CD4-positive, CD25-positive, alpha-beta regulatory T cell (primary cell): ENCODE data around the gene TTLL1. TPM values are rescaled to one million over a fixed set of nuclear protein-coding genes. Genes with fewer than 3 reads are reported as not detected.

Source experiments
- ATAC-seq, 2 donors: fragments of 150-1000 bp; cut with Tn5 transposase; one replicate each; pipeline ENCODE4 v1.10.0; 2021; ENCODE audit warnings: low read depth in 2 of 2, moderate number of reproducible peaks in 2 of 2, moderate library complexity in 1 of 2
- DNase-seq, 3 donors: peaks; one replicate each; pipeline versions ENCODE4 v3.0.0 to v3.0.0-alpha.2; 2012 to 2022; ENCODE audit warnings: mixed read lengths in 1 of 3
- H3K27ac ChIP-seq: one replicate; pipeline ENCODE4 v1.7.0; 2013; ENCODE audit warnings: mild to moderate bottlenecking, low read length; ENCODE audit not compliant: insufficient read depth, poor library complexity, severe bottlenecking
- H3K27me3 ChIP-seq: one replicate; pipeline ENCODE4 v1.7.0; 2013; ENCODE audit warnings: low read length; ENCODE audit not compliant: control insufficient read depth, insufficient read depth
- H3K36me3 ChIP-seq: one replicate; pipeline ENCODE4 v1.7.0; 2013; ENCODE audit warnings: mild to moderate bottlenecking, low read length, moderate library complexity; ENCODE audit not compliant: control insufficient read depth, insufficient read depth
- H3K4me1 ChIP-seq: 2 replicates; pipeline ENCODE4 v1.7.0; 2013; ENCODE audit warnings: mild to moderate bottlenecking, low read length; ENCODE audit not compliant: insufficient read depth, control insufficient read depth, poor library complexity, severe bottlenecking
- H3K4me3 ChIP-seq: one replicate; pipeline ENCODE4 v1.7.0; 2013; ENCODE audit warnings: low read depth, mild to moderate bottlenecking, low read length, moderate library complexity
- H3K9me3 ChIP-seq, 2 experiments: 1 replicate in 1 of 2; 2 replicates in 1 of 2; pipeline ENCODE4 v1.7.0; 2013; ENCODE audit warnings: low read length in 2 of 2, mild to moderate bottlenecking in 1 of 2, moderate library complexity in 1 of 2; ENCODE audit not compliant: control insufficient read depth in 2 of 2
- H3K27ac Mint-ChIP-seq, 3 donors: one replicate each; pipeline ENCODE4 v1.8.0; 2020 to 2022; ENCODE audit warnings: mild to moderate bottlenecking in 3 of 3, mixed read lengths in 3 of 3, moderate library complexity in 2 of 3
- H3K27me3 Mint-ChIP-seq: one replicate; pipeline ENCODE4 v1.8.0; 2022; ENCODE audit warnings: mild to moderate bottlenecking, mixed read lengths
- H3K36me3 Mint-ChIP-seq: one replicate; pipeline ENCODE4 v1.8.0; 2020; ENCODE audit warnings: mixed read lengths
- H3K4me1 Mint-ChIP-seq, 4 donors: one replicate each; pipeline ENCODE4 v1.8.0; 2020 to 2022; ENCODE audit warnings: mixed read lengths in 4 of 4, mild to moderate bottlenecking in 1 of 4
- H3K4me3 Mint-ChIP-seq, 4 donors: one replicate each; pipeline ENCODE4 v1.8.0; 2020 to 2022; ENCODE audit warnings: mild to moderate bottlenecking in 4 of 4, mixed read lengths in 4 of 4, moderate library complexity in 3 of 4
- H3K9me3 Mint-ChIP-seq, 7 donors: one replicate each; pipeline ENCODE4 v1.8.0; 2020 to 2022; ENCODE audit warnings: mixed read lengths in 7 of 7, mild to moderate bottlenecking in 3 of 7, moderate library complexity in 2 of 7
- polyA plus RNA-seq, 4 donors: library from polyadenylated mRNA; unstranded; fragments of 300-500 nt; fragmentation: Illumina TruSeq; gene quantifications; one replicate each; pipeline ENCODE4 v1.2.3, GENCODE V29; 2021
- total RNA-seq: library from RNA; stranded (reverse); gene quantifications from one replicate; pipeline ENCODE4 v1.2.3, GENCODE V29; 2022

TTLL1 gene
- total and polyA plus RNA-seq, 5 donors from 2014 or later = 4.2 to 8.1 (median 7.9) TPM

DNA sequence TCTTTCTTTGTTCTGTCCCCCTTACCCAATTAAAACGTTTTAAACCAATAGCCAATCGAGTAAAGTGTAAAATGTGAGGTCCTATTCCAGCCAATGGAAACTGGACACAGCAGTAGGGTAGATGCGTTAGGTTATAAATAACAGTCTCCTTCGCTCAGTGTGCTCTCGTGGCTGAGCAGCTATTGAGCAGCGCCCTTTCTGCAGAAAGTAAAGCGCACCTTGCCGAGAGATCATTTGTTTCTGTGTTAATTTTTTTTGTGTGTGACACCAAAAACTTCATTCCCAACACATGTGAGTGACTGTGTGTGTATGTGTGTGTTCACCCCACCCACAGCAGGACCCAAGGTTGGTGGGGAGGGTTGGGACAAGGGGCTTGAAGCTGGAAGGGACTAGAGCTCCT lies 7.2 kb upstream of the TTLL1 start:
- H3K9me3 Mint-ChIP-seq = peaks cover 0 to 4% (median 3%) of the 10 kb centered on the region in 7 donors
- H3K36me3 Mint-ChIP-seq = no peaks in the 10 kb centered on the region
- H3K27ac Mint-ChIP-seq = no peak overlapping the region
- no peak overlapping the region for H3K4me3 Mint-ChIP-seq
- H3K4me1 Mint-ChIP-seq = no peaks in the 10 kb centered on the region
- H3K27ac ChIP-seq = no peak overlapping the region
- H3K9me3 ChIP-seq = peaks cover 0 to 8% of the 10 kb centered on the region in 2 experiments
- no peaks in the 10 kb centered on the region for H3K27me3 ChIP-seq
- no peak overlapping the region for H3K4me3 ChIP-seq
- no peak for DNase-seq
- no peaks in the 10 kb centered on the region for H3K27me3 Mint-ChIP-seq
- no peaks in the 10 kb centered on the region for H3K36me3 ChIP-seq
- H3K4me1 ChIP-seq = no peaks in the 10 kb centered on the region
- no peak for ATAC-seq

DNA sequence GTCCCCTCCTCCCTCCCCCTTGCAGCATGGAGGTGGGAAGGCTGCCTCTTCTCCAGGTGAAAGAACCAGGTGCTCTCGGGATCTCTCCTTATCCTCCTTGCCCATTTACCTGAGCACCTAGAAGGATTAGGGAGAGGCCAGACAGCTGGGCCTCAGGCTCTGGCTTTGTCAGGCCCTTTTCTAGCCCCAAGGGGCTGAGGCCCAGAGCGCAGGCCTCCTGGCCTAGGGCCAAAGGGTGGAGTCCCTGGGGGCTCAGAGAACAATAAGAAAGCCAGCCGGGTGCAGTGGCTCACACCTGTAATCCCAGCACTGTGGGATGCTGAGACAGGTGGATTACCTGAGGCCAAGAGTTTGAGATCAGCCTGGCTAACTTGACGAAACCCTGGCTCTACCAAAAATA lies 5.4 kb upstream of the TTLL1 start:
- Histone ChIP-seq H3K27ac (no peak overlapping the region), H3K27me3 (no peaks in the 10 kb centered on the region), H3K4me3 (no peak overlapping the region), H3K4me1 (peaks cover under 1% of the 10 kb centered on the region), H3K36me3 (no peaks in the 10 kb centered on the region), H3K9me3 (peaks cover 0 to 8% of the 10 kb centered on the region in 2 experiments)
- peak overlapping the region in 1 of 4 donors; percentile 32 for H3K4me3 Mint-ChIP-seq
- H3K4me1 Mint-ChIP-seq = peaks cover 0 to 6% (median 2%) of the 10 kb centered on the region in 4 donors
- peaks cover 0 to 4% (median 3%) of the 10 kb centered on the region in 7 donors for H3K9me3 Mint-ChIP-seq
- H3K27ac Mint-ChIP-seq = no peak overlapping the region
- H3K27me3 Mint-ChIP-seq = no peaks in the 10 kb centered on the region
- no peaks in the 10 kb centered on the region for H3K36me3 Mint-ChIP-seq
- DNase-seq = no peak
- ATAC-seq = no peak

DNA sequence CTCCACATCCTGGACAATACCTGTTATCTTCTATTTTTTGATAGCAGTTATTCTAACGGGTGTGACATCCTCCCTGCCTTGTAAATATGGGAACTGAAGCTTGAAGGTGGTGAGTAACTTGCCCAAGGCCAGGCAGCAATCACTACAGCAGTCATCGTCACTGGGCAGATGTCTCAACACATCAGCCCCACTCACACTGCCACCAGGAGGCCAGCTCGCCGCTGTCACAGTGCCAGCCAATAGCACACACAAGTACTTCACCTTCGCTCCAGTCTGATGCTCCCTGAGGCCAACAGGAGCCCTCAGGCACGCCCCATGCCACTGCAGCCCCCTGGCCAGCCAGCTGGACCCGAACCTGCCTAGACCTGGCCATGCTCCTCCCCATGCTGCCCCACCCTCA lies 4.9 kb upstream of the TTLL1 start:
- peaks cover 0 to 4% (median 3%) of the 10 kb centered on the region in 7 donors for H3K9me3 Mint-ChIP-seq
- no peak for DNase-seq
- H3K4me3 Mint-ChIP-seq = peak overlapping the region in 1 of 4 donors; percentile 7
- H3K36me3 Mint-ChIP-seq = no peaks in the 10 kb centered on the region
- Histone ChIP-seq H3K27me3 (no peaks in the 10 kb centered on the region), H3K4me1 (peaks cover 4% of the 10 kb centered on the region), H3K4me3 (no peak overlapping the region), H3K27ac (no peak overlapping the region), H3K36me3 (no peaks in the 10 kb centered on the region), H3K9me3 (peaks cover 0 to 8% of the 10 kb centered on the region in 2 experiments)
- H3K4me1 Mint-ChIP-seq = peaks cover 0 to 7% (median 3%) of the 10 kb centered on the region in 4 donors
- no peaks in the 10 kb centered on the region for H3K27me3 Mint-ChIP-seq
- ATAC-seq = no peak
- no peak overlapping the region for H3K27ac Mint-ChIP-seq

DNA sequence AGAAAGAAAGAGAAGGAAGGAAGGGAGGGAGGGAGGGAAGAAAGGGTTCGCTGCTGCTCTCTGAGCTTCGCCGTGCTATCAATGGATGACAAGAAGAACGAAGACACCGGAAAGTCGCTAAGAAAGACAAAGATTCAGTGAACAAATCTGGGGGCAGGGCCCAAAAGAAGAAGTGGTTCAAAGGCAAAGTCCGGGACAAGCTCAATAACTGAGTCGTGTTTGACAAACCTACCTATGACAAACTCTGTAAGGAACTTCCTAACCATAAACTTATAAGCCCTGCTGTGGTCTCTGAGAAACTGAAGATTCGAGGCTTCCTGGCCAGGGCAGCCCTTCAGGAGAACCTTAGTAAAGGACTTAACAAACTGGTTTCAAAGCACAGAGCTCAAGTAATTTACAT lies 2.9 kb upstream of the TTLL1 start:
- peaks cover 0 to 13% (median 9%) of the 10 kb centered on the region in 4 donors for H3K4me1 Mint-ChIP-seq
- no peak for ATAC-seq
- no peak overlapping the region for H3K27ac ChIP-seq

DNA sequence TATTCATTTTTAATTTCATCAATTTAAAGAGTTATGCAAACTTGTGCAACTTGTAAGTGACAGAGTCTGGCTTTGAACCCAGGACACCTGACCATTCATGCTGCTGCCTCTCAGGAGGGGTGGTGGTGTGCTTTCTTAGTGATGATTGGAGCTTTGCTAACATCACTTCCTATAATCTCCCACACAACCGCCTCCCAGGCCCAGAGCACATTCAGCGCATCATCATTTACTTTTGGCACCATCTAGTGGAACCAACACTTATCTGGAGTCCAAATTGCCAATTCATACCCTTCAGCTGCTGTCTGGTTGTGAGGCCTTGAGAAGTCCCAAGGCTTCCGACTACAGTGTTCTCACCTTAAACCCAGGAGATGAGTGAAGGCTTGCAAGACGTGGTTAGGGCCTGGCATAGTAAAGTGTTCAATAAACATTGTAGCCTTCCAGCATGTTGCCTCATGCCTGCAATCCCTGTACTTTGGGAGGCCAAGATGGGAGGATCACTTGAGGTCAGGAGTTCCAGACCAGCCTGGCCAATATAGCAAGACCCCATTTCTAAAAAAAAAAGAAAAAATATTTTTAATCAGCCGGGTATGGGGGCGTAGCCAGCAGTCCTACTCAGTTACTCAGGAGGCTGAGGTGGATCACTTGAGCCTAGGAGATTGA lies 1.1 kb upstream of the TTLL1 start:
- no peak overlapping the region for H3K27ac ChIP-seq
- no peaks in the 10 kb centered on the region for H3K36me3 ChIP-seq
- H3K27ac Mint-ChIP-seq = peak overlapping the region in 1 of 3 donors; percentile 20
- no peaks in the 10 kb centered on the region for H3K9me3 Mint-ChIP-seq
- H3K9me3 ChIP-seq = no peaks in the 10 kb centered on the region
- no peaks in the 10 kb centered on the region for H3K27me3 ChIP-seq
- peak overlapping the region; percentile 22 to 91 (median 76) for H3K4me3 Mint-ChIP-seq
- ATAC-seq (no peak), DNase-seq (peak in 2 of 3 donors; percentile 46 to 77)
- H3K4me1 Mint-ChIP-seq = peaks cover 0 to 20% (median 11%) of the 10 kb centered on the region in 4 donors
- no peak overlapping the region for H3K4me3 ChIP-seq
- H3K27me3 Mint-ChIP-seq = no peaks in the 10 kb centered on the region
- H3K36me3 Mint-ChIP-seq = peaks cover 3% of the 10 kb centered on the region
- peaks cover 15% of the 10 kb centered on the region for H3K4me1 ChIP-seq

More for the DNA sequence above, 2.9 kb upstream of the TTLL1 start:
- H3K9me3 Mint-ChIP-seq = peaks cover 0 to 4% (median 3%) of the 10 kb centered on the region in 7 donors
- H3K27me3 Mint-ChIP-seq = no peaks in the 10 kb centered on the region
- no peaks in the 10 kb centered on the region for H3K36me3 Mint-ChIP-seq
- Histone ChIP-seq H3K27me3 (no peaks in the 10 kb centered on the region), H3K4me1 (peaks cover 11% of the 10 kb centered on the region), H3K36me3 (no peaks in the 10 kb centered on the region), H3K4me3 (no peak overlapping the region), H3K9me3 (peaks cover 0 to 8% of the 10 kb centered on the region in 2 experiments)
- DNase-seq = no peak
- H3K27ac Mint-ChIP-seq = no peak overlapping the region
- peak overlapping the region in 1 of 4 donors; percentile 22 for H3K4me3 Mint-ChIP-seq

DNA sequence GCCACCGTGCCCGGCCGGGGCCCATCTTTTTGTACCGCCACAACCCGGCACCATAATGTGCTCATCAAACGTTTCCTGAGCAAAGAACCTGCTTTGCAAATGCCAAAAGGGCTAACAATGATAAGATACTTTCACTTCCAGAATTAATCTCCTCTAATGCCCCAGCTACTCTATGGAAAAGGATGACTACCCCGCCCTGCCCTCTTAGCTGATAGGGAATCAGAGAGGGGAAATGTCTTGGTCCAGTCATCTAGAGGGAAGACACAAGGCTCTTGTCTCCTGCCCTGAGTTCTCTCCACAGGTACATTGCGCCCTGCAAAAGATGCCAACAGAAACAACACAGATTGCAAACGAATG lies 586 bp downstream of the TTLL1 start:
- Mint-ChIP-seq H3K36me3 (peaks cover 5% of the 10 kb centered on the region), H3K27me3 (no peaks in the 10 kb centered on the region), H3K9me3 (no peaks in the 10 kb centered on the region), H3K4me1 (peaks cover 0 to 20% (median 11%) of the 10 kb centered on the region in 4 donors), H3K27ac (peak overlapping the region in 2 of 3 donors; percentile 43 to 87), H3K4me3 (peak overlapping the region; percentile 91 to 95 (median 92))
- DNase-seq (no peak), ATAC-seq (no peak)
- H3K9me3 ChIP-seq = no peaks in the 10 kb centered on the region
- H3K27me3 ChIP-seq = no peaks in the 10 kb centered on the region
- no peaks in the 10 kb centered on the region for H3K36me3 ChIP-seq
- H3K4me3 ChIP-seq = peak overlapping the region; percentile 93
- peaks cover 15% of the 10 kb centered on the region for H3K4me1 ChIP-seq
- peak overlapping the region; percentile 56 for H3K27ac ChIP-seq

DNA sequence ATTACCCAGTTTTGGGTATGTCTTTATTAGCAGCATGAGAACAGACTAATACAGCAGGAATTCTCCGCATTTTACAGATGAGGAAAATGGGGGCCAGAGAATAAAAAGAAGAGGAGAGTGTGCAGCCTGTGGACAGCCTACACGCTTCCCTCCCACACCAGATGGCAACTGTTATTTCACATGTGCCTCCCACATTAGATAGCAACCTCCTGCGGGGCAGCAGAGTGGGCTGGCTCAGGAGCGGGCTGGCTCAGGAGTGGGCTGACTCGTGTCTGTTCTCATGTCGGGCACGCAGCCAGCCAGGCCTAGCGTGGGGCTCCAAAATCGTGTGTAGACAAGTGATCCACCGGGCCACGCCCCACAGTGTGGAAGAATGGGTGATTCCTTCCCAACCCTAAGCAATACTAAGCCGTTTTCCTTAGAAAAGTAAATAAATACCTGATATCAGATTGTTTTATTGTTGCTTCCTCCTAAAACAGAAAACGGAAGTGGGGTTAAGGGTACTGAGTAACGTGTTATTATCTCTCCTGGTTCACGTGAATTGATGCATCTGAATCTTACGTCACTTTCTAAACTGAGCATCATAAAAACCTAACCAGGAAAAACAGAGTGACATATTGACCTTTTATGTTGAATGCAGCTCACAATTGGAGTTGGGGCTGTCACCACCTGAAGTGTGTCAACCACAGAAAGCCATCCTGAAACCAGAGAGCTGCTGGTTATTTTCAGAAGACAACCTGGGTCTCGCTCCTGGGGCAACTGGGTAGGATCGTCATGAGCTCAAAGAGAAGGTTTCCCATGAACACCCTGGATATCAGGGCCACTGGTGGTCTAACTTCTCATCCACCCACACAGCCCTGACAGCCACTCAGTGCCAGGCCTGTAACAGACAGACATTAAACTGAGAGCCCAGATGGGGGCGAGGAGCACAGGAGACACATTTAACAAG lies 3.3 kb downstream of the TTLL1 start:
- Mint-ChIP-seq H3K27me3 (no peaks in the 10 kb centered on the region), H3K9me3 (no peaks in the 10 kb centered on the region), H3K36me3 (peaks cover 5% of the 10 kb centered on the region), H3K4me3 (peak overlapping the region; percentile 33 to 75 (median 52)), H3K4me1 (peaks cover 0 to 20% (median 11%) of the 10 kb centered on the region in 4 donors), H3K27ac (peak overlapping the region in 2 of 3 donors; percentile 31 to 48)
- H3K27ac ChIP-seq = no peak overlapping the region
- DNase-seq (peak in 1 of 3 donors; percentile 29), ATAC-seq (no peak)
- H3K4me3 ChIP-seq = no peak overlapping the region
- H3K36me3 ChIP-seq = no peaks in the 10 kb centered on the region
- H3K27me3 ChIP-seq = no peaks in the 10 kb centered on the region
- H3K9me3 ChIP-seq = no peaks in the 10 kb centered on the region
- peaks cover 15% of the 10 kb centered on the region for H3K4me1 ChIP-seq
